Measurements from ENCODE around the gene MACROD2.
"Not testable (repeated sequence)": the region's sequence is repeated elsewhere in the genome, so short reads cannot be mapped to it uniquely, and the experiment has no call there.

MACROD2 gene

DNA sequence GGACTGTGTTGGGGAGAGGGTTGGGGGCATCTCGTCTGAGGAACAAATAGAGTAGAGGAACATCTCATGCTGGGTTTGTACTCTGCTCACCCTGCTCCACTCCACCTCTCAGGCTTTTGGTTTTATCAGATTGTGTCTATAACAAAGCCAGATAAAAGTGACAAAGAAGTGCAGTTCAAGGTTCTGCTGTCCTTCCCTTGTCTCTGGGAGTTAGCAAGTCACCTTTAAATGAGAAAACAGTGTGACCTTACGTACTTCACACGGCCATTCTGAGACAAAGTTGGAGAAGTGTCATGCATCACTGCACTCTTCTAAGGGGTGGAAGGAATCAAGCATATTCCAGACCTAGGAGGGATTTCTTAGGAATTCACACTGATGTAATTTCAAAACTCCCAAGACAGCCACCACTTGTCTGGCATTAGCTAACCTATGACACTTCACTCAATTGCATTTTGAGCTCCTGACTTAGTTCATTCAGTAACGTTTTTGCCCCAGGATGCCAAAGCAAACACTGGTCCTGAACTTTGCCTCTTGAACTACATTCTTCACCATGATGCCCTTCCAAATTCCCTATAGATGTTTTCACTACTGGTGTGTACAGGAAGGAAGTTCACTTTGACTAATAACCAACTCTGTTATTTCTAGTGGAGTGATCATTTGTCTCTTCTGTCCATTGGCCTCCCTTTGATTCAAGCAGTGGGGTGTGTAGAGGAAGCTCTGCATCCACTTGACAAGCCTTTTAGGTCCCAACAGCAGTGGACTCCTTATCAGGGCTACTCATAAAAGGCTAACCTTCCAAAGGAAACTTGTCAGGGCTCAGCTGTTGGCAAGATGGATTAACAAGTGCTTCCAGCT is 989.7 kb downstream of the MACROD2 start:
- DNase-seq (ENCODE audit: low read depth, low spot score): no peak

DNA sequence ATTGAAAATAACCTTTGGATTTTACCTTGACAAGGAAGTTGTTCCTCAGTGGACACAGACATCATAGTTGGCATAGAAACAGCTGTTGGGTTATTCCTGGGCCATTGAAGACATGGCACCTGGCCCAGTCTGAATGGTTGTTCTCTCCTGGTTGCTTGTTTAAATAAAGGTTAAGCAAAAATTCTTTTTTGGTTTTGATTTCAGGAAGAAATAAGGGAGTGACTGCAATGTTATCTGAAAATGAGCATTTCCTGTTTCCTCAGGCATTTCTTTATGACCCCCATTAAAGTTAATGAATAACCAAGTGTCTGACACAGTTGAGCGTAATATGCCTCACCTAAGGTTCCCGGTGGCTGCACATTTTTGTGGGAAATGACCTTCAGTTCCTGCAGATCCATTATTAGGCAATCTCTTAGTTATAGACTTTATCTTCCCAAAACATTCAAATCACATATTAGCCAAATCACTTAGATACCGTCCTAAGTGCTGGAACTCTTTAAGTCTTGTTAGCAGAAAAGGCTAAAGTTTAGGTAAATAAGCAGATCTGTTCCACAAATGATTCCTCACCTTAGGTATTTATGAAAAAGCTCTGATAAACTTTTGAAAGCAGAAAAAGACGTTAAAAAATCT is 990.8 kb downstream of the MACROD2 start:
- DNase-seq (ENCODE audit: low read depth, low spot score): no peak

DNA sequence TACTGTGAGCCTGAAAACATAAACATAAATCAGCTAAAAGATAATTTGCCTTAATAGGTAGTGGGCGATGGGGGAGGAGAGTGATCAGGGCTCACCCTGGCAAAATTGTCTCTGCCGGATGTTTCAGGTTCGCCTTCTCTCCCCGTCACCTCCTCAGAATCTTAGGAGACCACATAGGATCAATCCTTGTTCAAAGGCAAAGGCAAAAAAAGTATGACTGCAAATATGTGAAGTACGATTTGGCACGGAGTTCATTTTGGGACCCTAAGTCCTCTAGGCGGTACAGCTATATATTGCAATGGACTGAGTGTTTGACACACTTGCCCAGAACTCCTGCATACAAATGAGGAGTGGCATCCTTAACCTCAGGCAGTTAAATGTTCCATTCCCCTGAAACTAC is 991.3 kb downstream of the MACROD2 start:
- DNase-seq (ENCODE audit: low read depth, low spot score): no peak

DNA sequence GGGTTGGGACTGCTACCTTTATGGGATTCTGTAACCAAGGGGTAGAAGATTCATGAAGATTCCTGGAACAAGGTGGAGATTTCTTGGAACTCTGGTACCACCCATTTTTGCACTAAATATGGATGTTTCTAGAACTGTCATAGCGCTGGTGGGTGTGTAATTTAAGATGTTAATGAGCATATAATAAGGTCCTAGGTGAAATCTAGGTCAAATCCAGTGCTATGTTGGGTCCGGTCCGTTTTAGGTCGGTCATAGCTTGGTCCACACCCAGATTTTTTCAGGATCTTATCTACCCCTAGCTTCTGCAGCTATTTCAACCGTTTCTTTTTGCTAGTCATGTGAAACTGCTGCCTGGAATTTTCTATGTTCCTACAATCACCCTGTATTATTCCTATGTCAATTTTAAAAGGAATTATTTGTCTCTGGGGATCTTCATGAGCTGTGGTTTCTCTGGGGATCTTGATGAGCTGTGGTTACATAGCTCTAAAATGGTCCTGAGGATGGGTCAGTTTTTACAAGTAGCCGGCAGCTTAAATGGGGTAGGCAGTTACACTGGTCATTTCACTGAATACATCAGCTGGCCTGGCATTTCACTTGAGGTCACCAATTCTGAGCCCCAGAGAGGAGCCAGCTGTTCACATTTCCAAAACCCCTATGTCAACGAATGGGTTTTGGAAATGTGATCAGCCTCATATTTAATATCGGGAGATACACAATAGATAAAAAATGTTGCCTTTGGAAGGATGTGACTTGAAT is 994.4 kb downstream of the MACROD2 start:
- DNase-seq (ENCODE audit: low read depth, low spot score): no peak

DNA sequence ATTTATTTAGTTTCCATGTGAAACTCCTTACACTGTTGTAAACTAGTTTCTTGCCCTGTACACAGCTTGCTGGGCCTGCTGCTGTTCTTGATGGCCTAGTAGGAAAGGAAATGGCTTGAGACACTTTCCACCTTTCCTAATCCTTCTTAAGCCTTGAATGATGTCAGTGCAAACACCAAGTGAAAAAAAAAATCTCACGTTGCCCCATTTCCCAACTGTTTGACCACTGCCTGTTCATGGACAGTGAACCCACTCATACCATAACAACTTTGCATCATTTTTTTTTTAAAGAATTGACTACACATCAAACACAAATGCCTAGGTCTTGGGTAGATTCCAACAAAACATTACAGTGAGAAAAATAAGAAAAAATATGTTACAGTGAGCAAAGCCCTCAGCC is 995.7 kb downstream of the MACROD2 start:
- DNase-seq (ENCODE audit: low read depth, low spot score): no peak

DNA sequence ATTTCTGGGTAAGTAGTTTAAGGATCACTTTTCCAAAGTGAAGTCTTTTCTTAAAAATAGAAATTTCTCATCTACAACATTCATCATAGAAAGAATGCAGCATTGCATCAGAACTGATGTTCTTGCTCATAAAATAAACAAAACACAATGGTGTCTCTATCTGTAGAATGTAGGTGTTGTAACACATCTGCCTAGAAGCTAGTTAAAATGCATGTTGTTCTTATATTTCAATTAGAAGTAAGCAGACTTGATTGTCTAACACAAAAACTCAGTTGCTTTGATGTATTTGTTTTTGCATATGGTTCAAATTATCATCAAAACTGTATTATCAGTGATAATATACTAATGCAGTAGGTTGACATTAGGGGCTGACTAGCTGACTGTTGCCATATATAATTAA is 996.8 kb downstream of the MACROD2 start:
- DNase-seq (ENCODE audit: low read depth, low spot score): no peak

DNA sequence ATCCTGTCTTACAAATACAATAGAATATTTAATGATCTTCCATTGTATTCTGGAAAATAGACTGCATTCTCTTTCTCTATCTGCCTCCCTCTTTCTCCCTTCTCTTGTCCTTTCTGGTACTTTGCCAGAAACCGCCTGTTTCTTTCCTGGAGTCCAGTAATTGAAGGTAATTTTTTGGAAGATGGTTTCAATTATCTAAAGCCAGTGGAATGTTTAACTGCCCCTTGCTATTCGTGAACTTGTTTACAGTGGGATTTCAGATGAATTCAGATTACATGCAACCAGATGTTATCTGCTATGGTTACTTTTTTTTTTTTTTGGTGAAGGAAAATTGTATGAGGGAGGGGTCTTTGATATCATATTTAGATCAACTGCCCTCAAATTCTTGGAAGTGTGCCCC is 997.6 kb downstream of the MACROD2 start:
- no peak for DNase-seq (ENCODE audit: low read depth, low spot score)

DNA sequence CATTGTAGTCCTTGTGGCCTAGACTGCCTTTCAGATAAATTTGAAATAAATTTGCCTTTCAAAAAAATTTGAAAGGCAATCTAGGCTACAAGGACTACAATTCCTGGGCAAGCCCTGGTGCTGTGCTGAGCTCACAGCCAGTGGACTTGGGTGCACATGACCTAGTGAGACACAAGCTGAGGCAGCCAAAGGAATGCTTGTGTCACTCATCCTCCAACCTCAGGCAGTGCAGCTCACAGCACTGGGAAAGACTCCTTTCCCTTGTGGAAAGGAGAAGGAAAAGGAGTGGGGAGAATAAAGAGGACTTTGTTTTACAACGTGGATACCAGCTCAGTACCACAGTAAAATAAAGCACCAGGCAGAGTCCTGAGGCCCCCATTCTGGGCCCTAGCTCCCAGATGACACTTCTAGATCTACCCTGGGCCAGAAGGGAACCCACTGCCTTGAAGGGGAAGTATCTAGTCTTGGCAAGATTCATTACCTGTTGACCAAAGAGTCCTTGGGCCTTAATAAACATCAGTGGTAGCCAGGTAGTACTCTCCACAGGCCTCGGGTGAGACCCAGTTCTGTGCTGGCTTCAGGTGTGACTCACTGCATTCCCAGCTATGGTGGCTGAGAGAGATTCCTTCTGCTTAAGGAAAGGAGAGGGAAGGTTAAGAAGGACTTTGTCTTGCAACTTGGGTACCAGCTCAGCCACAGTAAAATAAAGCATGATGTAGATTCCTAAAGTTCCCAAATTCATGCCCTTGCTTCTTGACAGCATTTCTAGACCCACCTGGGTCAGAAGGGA is 1001.8 kb downstream of the MACROD2 start:
- DNase-seq (ENCODE audit: low read depth, low spot score): no peak

DNA sequence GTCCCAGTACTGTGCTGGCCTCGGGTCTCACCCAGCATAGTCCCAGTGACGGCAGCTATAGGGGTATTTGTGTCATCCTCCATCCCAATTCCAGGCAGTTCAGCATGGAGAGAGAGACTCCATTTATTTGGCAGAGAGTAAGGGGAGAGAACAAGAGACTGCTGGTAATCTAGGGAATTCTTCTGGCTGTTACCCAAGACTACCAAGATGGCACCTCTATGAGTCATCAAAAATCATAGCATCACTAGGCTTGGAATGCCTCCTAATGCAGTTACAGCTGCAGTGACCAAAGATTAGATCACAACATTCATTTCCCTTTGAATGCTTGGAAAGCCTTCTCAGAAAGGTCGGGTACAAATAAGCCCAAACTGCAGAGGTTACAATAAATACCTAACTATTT is 1002.5 kb downstream of the MACROD2 start:
- DNase-seq (ENCODE audit: low read depth, low spot score): no peak

DNA sequence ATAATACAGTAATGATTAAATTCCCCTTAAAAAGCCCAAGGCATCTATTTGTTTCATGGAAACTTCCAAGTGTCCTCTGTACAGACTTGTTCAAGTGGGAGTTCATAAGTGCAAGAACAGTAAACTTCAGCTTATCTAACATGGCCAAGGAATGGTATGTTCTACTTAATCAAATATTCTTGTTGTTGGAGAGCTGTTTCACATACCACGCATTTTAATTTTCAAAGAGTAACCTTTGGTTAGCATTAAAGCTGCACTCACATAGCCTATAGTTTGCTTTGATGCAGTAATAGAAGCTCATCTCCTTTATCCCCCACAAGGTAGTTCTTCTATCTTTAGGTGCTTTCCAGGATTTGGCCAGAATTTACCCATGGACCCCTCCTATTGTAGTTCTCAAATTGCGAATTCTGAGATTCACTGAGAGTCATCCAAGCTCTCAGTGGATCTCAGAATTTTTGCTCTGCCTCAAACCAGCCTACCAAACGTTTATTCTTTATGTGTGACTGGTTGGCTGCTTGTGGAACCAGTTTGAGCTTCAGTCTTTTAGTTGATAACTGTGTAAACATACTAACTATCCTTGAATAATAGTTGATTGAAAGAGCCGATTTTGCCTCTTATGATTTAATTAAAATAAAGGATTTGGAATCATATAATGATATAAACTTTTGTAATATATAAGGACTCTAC is 1010.1 kb downstream of the MACROD2 start:
- no peak for DNase-seq (ENCODE audit: low read depth, low spot score)

DNA sequence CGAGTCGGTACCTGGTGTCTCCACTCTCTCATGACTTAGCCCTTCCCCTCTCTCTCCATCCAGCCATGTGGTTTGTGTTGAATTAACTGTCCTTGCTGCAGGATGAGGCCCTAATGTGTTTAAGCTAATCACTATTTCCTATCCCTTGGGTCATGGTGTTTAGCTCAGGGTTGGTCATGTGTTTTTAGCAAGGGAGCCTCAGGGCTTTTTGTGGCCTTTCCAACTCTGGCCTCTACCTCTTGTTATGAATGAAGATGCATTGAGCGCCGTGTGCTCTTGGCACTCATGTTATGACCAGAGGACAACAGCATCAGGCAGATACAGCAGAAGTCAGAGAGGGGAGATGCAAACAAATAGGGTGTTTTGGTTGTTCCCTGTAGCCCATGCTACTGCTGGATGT is 1016.3 kb downstream of the MACROD2 start:
- no peak for DNase-seq (ENCODE audit: low read depth, low spot score)

DNA sequence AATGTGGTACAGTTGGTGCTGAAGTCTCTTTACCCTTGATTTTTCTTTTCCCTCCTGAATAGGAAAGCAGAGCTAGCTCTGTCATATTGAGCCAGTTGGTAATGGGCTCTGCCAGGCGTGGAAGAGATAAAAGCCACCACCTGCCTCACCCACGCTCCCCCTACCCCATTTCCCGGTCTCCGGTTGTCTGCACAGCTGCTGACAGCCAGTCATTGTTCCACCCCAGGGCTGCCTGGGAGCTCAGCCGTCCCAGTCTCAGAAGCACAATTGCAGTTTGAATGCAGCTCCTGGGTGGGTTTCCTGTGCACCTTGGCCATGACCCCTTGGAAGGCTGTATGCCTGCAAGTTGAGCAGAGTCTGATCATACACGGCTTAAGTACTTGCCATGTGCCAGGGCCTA is 1017.2 kb downstream of the MACROD2 start:
- DNase-seq (ENCODE audit: low read depth, low spot score): no peak

DNA sequence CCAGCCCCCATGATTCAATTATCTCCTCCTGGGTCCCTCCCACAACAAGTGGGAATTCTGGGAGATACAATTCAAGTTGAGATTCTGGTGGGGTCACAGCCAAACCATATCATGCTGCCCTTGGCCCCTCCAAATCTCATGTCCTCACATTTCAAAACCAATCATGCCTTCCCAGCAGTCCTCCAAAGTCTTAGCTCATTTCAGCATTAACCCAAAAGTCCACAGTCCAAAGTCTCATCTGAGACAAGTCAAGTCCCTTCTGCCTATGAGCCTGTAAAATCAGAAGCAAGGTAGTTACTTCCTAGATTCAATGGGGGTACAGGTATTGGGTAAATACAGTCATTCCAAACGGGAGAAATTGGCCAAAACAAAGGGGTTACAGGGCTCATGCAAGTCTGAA is 1021.6 kb downstream of the MACROD2 start:
- DNase-seq (ENCODE audit: low read depth, low spot score): not testable (repeated sequence)

DNA sequence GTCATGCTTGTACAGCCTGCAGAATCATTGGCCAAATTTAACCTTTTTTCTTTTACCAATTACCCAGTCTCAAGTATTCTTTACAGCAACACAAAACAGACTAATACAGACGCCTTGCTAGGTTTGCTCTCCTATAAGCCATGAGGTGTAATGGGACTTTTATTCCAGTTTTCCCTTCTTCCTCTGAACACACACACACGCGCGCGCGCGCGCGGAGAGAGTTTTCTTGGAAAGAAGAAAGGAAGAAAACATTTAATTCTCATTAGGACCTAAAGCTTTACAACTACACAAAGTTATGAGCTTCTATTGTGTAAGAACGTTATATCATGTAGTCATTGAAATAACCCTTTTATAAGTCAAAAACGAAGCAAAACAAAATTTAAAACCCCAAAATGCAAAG is 1023.6 kb downstream of the MACROD2 start:
- no peak for DNase-seq (ENCODE audit: low read depth, low spot score)

DNA sequence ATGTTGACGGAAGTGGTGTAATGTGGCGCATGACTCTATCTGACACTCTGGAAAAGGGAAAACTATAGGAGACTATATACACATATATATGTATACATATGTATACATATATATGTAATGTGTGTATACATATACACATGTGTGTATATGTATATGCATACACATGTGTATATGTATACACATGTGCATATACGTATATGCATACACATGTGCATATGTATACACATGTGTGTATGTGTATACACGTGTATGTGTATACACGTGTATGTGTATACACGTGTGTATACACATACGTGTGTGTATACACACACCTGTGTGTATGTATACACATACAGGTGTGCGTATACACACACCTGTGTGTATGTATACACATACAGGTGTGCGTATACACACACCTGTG is 1025.5 kb downstream of the MACROD2 start:
- no peak for DNase-seq (ENCODE audit: low read depth, low spot score)

DNA sequence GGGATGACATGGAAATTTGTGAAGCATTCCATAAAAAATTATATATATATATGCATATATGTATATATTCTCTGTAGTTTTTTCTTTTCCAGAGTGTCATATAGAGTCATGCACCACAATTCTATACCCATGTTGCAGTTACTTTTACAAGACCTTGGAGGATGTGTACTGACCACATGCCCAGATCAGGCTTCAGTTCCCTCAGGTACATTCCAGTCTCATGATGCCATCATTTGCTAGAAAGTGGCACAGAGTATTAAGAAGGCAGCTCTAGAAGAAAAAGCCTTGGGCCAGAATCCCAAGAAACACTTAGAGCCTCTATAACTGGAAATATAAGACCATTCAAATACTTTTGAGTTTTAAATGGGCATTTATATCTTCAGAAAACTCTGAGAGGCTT is 1027.6 kb downstream of the MACROD2 start:
- no peak for DNase-seq (ENCODE audit: low read depth, low spot score)

DNA sequence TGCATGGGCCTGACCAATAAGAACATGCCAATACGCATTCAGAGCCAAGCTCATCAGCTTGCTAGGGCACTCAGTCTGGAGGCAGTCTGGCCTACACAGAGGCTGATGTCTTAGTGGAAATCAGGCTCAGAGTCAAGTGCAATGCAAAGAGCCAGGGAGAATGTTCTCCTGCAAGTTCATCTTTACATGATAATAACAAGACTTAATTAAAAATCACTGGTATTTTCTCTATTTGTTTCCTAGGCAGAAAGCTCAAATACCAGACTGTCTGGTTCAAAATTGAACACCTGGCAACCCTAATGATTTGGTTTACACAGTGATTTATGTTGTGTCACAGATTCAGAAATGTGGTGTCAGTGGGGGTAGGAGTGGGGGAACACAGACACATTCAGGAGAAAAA is 1031.4 kb downstream of the MACROD2 start:
- no peak for DNase-seq (ENCODE audit: low read depth, low spot score)

DNA sequence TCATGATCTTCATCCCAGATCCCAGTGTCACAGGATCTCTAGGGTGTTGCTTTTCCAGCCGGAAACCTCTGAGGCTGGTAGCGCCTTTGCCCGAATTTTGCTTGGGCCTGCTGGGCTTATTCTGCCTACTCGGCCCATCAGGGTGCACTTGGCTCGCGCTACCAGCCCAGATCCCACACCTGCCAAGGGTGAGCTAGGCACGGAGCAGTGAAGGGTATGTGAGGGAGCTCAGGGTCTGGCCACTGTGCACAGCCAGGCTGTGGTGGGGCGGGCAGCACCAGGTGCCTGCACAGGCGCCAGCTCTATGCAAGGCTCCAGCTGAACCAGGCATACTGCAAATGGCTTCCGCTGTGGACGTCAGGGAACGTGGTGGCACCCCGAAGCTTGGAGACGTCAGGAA is 1035.5 kb downstream of the MACROD2 start:
- DNase-seq (ENCODE audit: low read depth, low spot score): no peak

DNA sequence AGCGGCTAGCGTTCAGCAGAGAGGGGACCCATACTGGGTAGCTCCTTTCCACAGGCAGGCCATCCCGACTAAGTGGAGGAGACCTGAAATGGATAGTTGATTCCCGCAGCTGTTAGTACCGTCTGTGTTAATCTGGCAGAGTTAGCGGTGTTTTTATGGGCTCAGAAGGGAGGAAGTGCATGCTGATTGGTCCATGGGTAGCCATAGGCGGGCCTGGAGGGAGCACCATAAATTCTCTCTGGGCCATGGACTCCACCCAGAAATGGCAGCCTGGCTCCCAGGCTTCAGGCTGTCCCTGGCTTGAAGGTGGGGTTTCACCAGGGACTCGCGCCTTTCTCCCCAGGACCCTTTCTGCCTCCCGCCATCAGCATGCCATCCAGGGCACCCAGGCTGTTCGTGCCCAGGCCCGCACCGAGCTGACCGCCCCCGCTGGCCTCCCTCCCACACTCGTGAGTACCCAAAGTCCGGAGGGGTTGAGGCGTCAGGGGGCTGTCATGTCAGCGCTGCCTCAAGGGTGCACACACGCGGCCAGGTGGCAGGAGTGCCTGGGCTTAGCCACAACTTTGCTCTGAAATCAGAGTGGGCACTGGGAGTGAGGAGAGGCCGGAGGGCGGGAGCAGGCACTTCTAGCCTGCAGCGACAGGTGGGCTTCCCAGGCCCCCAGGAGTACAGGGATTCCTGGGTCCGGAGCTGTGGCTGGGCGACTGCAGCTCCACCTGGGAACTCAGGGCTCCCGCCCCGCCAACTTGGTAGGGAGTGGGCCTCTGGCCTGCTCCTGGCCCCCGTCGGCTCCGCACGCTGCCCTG is 1036.4 kb downstream of the MACROD2 start:
- DNase-seq (ENCODE audit: low read depth, low spot score): no peak

DNA sequence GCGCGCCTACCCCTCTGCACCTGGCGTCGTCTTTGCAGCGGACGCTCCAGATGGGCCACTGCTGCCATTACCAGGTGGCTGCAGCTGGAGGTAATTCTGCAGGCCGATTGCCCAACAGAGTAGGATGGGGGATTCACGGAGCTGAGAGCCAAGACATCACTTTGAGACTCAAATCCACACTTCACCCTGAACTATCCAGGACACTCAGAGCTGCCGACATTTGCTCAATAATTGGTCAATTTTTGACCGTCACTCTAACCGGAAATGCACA is 1037.0 kb downstream of the MACROD2 start:
- DNase-seq (ENCODE audit: low read depth, low spot score): no peak

DNA sequence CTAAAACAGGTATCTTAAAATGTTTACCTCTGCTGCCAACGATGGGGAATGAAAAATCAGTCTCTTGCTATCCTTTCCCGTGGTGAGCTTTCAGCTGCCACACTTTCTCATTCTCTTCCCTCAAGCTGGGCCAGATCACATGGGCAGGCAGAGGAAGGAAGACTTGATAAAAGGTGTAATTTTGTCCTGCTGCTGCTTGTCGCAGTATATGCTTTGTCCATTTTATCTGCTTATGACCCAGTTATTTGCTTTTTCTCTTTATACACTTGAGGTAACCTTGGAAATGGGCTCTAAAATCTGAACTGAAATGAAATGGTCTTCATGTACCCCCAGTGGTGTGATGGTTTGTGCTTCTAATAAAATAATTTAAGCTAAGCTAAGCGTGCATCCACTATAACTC is 1038.0 kb downstream of the MACROD2 start:
- DNase-seq (ENCODE audit: low read depth, low spot score): no peak
